GM20431 (cell line): ENCODE data around the gene TMEM134.

Experiments used
- in situ Hi-C: fragments of 300-500 bp; cut with MseI, MboI; formaldehyde crosslinking; loops from one replicate; pipeline ENCODE4 v1.15.0; 2020; ENCODE audit warnings: low sequenced_read_pairs; ENCODE audit not compliant: unreplicated experiment

The TMEM134 gene

GRCh38 chr11:67411785-67412152 lies 57.3 kb downstream of the TMEM134 start:
- in situ Hi-C loops, result no loop called here
